SK-N-MC (cell line): ENCODE data around the gene XCR1.

Experiments used
- EZH2 ChIP-seq: fragments of 200-600 bp; sonication (generic); IDR thresholded peaks from one replicate; pipeline ENCODE4 v1.6.1; 2017; ENCODE audit warnings: antibody characterized with exemption
- FOXP2 ChIP-seq: optimal IDR thresholded peaks from 2 replicates; pipeline ENCODE3; 2011; ENCODE audit warnings: mild to moderate bottlenecking, moderate library complexity; ENCODE audit not compliant: insufficient read depth; ENCODE audit errors: extremely low read length, control extremely low read depth
- POLR2AphosphoS5 ChIP-seq: IDR thresholded peaks from 2 replicates; pipeline ENCODE4 v1.6.1; 2012; ENCODE audit warnings: mild to moderate bottlenecking, low read depth, low read length, borderline replicate concordance

GRCh38 chr3:45988804-45989203 lies 38.5 kb downstream of the XCR1 start:
- TF ChIP-seq EZH2 (no peak), POLR2AphosphoS5 (no peak), FOXP2 (no peak)
